HFF-Myc (cell line): Measurements from ENCODE around the gene PRKN.

Experiments used
- DNase-seq: peaks from one replicate; pipeline ENCODE4 v3.0.0-alpha.2; 2011; ENCODE audit warnings: low read depth; ENCODE audit errors: extremely low read depth
- H3K4me3 ChIP-seq: replicated peaks from 2 replicates; pipeline ENCODE4 v1.5.1; 2011; ENCODE audit warnings: low read depth, mild to moderate bottlenecking, control low read depth, low read length
- CTCF ChIP-seq: IDR thresholded peaks from 2 replicates; pipeline ENCODE4 v1.5.1; 2012; ENCODE audit warnings: mild to moderate bottlenecking, low read depth, low read length, control low read depth; ENCODE audit errors: missing control alignments

PRKN gene

GRCh38 chr6:161949531-161949930 lies 778.0 kb downstream of the PRKN start:
- TF ChIP-seq CTCF = no peak
- no peak overlapping the region for H3K4me3 ChIP-seq
- no peak for DNase-seq

- no peak overlapping the region for H3K4me3 ChIP-seq
- no peak for DNase-seq
- TF ChIP-seq CTCF = no peak
These were observed 779.1 kb downstream of the PRKN start for GRCh38 chr6:161948462-161948861.

GRCh38 chr6:161947371-161947770 lies 780.2 kb downstream of the PRKN start:
- no peak for TF ChIP-seq CTCF
- no peak overlapping the region for H3K4me3 ChIP-seq
- no peak for DNase-seq

GRCh38 chr6:161946461-161946860 lies 781.1 kb downstream of the PRKN start:
- no peak for TF ChIP-seq CTCF
- no peak overlapping the region for H3K4me3 ChIP-seq
- DNase-seq = no peak

GRCh38 chr6:161943561-161943960 lies 784.0 kb downstream of the PRKN start:
- no peak for TF ChIP-seq CTCF
- H3K4me3 ChIP-seq = no peak overlapping the region
- DNase-seq = no peak

DNA sequence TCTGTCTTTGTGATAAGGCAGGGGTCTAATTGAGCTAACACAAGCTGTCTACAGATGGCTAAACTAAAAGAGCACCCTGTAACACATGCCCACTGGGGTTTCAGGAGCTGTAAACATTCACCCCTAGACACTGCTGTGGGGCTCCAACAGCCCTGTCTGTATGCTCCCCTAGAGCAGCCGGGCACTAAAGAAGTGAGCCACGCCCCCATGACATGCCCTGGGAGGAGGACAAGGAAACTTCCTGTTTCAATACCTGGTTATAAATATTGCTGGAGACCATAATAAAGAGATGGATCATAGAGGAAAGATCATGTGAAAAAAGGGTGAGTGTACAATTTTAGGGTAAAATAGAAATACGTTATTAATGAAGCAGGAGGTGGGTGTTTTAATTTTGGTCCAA lies 786.0 kb downstream of the PRKN start:
- no peak overlapping the region for H3K4me3 ChIP-seq
- no peak for TF ChIP-seq CTCF

GRCh38 chr6:161940519-161940918 lies 787.0 kb downstream of the PRKN start:
- H3K4me3 ChIP-seq = no peak overlapping the region
- no peak for TF ChIP-seq CTCF
- DNase-seq = no peak

More for the DNA sequence above, 786.0 kb downstream of the PRKN start:
- no peak for DNase-seq
